Ovary (tissue), 9 donors: Measurements from ENCODE around the gene HPRT1. TPM values are rescaled to one million over a fixed set of nuclear protein-coding genes. Genes with fewer than 3 reads are reported as not detected.

Experiments used
- DNase-seq, 5 donors: peaks; one replicate each; pipeline ENCODE4 v3.0.0-alpha.2; 2019 to 2020
- H3K27ac ChIP-seq, 2 donors: fragments of 200-600 bp; one replicate each; pipeline versions ENCODE4 v1.5.1 to v1.8.0; 2019 to 2022
- H3K27me3 ChIP-seq: fragments of 200-600 bp; one replicate; pipeline ENCODE4 v1.8.0; 2022
- H3K36me3 ChIP-seq: fragments of 200-600 bp; sonication (generic); one replicate; pipeline ENCODE4 v1.5.1; 2019
- H3K4me1 ChIP-seq: one replicate; pipeline ENCODE4 v1.8.1; 2013; ENCODE audit warnings: mild to moderate bottlenecking, moderate library complexity; ENCODE audit not compliant: insufficient read depth
- H3K4me3 ChIP-seq: fragments of 200-600 bp; sonication (generic); one replicate; pipeline ENCODE4 v1.5.1; 2017
- H3K9me3 ChIP-seq, 2 donors: fragments of 200-600 bp in 1 of 2; sonication (generic) in 1 of 2; one replicate each; pipeline versions ENCODE4 v1.5.1 to v1.8.1; 2013 to 2019; ENCODE audit warnings: mild to moderate bottlenecking in 1 of 2, moderate library complexity in 1 of 2
- CTCF ChIP-seq, 3 donors: fragments of 450-650 bp in 2 of 3; fragments of 200-600 bp in 1 of 3; IDR thresholded peaks; one replicate each; pipeline versions ENCODE4 v1.5.1 to v1.8.0; 2016 to 2022; ENCODE audit warnings: antibody characterized with exemption in 3 of 3, mild to moderate bottlenecking in 1 of 3
- EP300 ChIP-seq: sonication (generic); formaldehyde crosslinking; IDR thresholded peaks from one replicate; pipeline ENCODE4 v1.6.1; 2017; ENCODE audit warnings: antibody characterized with exemption
- POLR2A ChIP-seq: fragments of 450-650 bp; IDR thresholded peaks from one replicate; pipeline ENCODE4 v1.6.1; 2017; ENCODE audit warnings: antibody characterized with exemption, mild to moderate bottlenecking, moderate library complexity
- WGBS, 3 donors: extraction: QIAGEN DNeasy Blood & Tissue Kit in 1 of 3; methylation state at CpG; one replicate each; pipeline versions ENCODE4 v1.1.5 to v1.1.7; 2013 to 2017; 5-methylcytosine and 5-hydroxymethylcytosine counted together
- intact Hi-C, 4 donors: fragments of 100-400 bp; cut with DNase I; formaldehyde crosslinking; loops; one replicate each; pipeline versions ENCODE4 v1.11.0 to v1.15.1; 2022 to 2023
- polyA plus RNA-seq, 2 donors: library from polyadenylated mRNA; stranded (reverse); fragments of 200-250 nt in 1 of 2; fragments of 350-450 nt in 1 of 2; fragmentation: Illumina TruSeq in 1 of 2; extraction: RNeasy Lipid Tissue Mini Kit (QIAGEN cat#74804) in 1 of 2; gene quantifications; one replicate each; pipeline ENCODE4 v1.2.3, GENCODE V29; 2013 to 2014
- total RNA-seq, 7 donors: library from RNA; depleted of rRNA in 2 of 7; stranded (reverse); fragments of >200 nt in 2 of 7; fragmentation: NEBNext Ultra II Directional in 3 of 7; extraction: Animal tissue kit (Norgen Biotek cat#: 25700) in 3 of 7; gene quantifications; one replicate each; pipeline versions ENCODE4 v1.1.0 to v1.2.4, GENCODE V29; 2016 to 2023
- donor health status: DM: no; HTN: no; CAD: no; lungs with moderate emphysema.
- donor health status: DM: no; HTN: no; CAD: no.
- donor health status: Bipolar disorder and iron deficiency.
- donor health status: DM: yes; HTN: yes; CAD: no.
- donor health status: DM: no; HTN: no; CAD: no.
- donor health status: DM: yes; HTN: yes; CAD: no.

Gene HPRT1
- total and polyA plus RNA-seq, 9 donors: 13.4 to 37.5 (median 25.6) TPM

- Histone ChIP-seq H3K36me3 (no peaks in the 10 kb centered on the region), H3K4me1 (no peaks in the 10 kb centered on the region), H3K27me3 (no peaks in the 10 kb centered on the region), H3K27ac (no peak overlapping the region), H3K4me3 (no peak overlapping the region), H3K9me3 (no peaks in the 10 kb centered on the region)
- DNase-seq: no peak
- 83 to 88% (median 87%) methylated on average over 7 of the region's 7 CpGs for WGBS, 3 donors
- no peak for TF ChIP-seq CTCF (IDR thresholded peaks at IDR 0.05)
- no peak for TF ChIP-seq POLR2A
- TF ChIP-seq EP300: no peak
- intact Hi-C loops: no loop called here
Measured at GRCh38 chrX:134454506-134454905, 5.5 kb upstream of the HPRT1 start.

DNA sequence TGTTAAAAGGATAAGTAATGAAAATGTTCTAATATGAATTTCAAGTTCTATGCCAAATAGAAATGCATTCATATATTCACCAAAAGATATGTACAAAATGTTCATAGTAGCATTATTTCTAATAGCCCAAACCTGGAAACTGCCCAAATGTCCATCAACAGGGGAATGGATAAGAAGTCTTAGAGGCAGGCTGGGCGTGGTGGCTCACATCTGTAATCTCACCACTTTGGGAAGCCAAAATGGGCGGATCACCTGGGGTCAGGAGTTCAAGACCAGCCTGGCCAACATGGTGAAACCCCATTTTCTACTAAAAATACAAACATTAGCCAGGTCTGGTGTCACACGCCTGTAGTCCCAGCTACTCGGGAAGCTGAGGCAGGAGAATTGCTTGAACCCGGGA lies 2.3 kb upstream of the HPRT1 start:
- intact Hi-C loops: no loop called here
- no peak for DNase-seq
- Histone ChIP-seq H3K36me3 (no peaks in the 10 kb centered on the region), H3K9me3 (no peaks in the 10 kb centered on the region), H3K27me3 (no peaks in the 10 kb centered on the region), H3K27ac (no peak overlapping the region), H3K4me3 (no peak overlapping the region), H3K4me1 (no peaks in the 10 kb centered on the region)
- no peak for TF ChIP-seq POLR2A
- TF ChIP-seq EP300: no peak
- TF ChIP-seq CTCF (IDR thresholded peaks at IDR 0.05): no peak
- 65 to 69% (median 67%) methylated on average over 5 of the region's 5 CpGs for WGBS, 3 donors

GRCh38 chrX:134459683-134460004 lies 321 bp upstream of the HPRT1 start:
- DNase-seq: no peak
- Histone ChIP-seq H3K4me1 (no peaks in the 10 kb centered on the region), H3K9me3 (no peaks in the 10 kb centered on the region), H3K36me3 (no peaks in the 10 kb centered on the region), H3K27me3 (no peaks in the 10 kb centered on the region), H3K27ac (no peak overlapping the region), H3K4me3 (peak overlapping the region; percentile 44)
- no peak for TF ChIP-seq CTCF (IDR thresholded peaks at IDR 0.05)
- TF ChIP-seq EP300: no peak
- TF ChIP-seq POLR2A: no peak
- WGBS, 3 donors: 27 to 40% (median 29%) methylated on average over 12 of the region's 12 CpGs
- intact Hi-C loops: no loop called here

DNA sequence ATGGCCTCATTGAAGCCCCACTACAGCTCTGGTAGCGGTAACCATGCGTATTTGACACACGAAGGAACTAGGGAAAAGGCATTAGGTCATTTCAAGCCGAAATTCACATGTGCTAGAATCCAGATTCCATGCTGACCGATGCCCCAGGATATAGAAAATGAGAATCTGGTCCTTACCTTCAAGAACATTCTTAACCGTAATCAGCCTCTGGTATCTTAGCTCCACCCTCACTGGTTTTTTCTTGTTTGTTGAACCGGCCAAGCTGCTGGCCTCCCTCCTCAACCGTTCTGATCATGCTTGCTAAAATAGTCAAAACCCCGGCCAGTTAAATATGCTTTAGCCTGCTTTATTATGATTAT lies 876 bp downstream of the HPRT1 start:
- H3K4me1 ChIP-seq: no peaks in the 10 kb centered on the region
- no peaks in the 10 kb centered on the region for H3K27me3 ChIP-seq
- intact Hi-C loops: no loop called here
- no peak for DNase-seq
- no peaks in the 10 kb centered on the region for H3K9me3 ChIP-seq
- WGBS, 3 donors: 38 to 44% (median 38%) methylated on average over 9 of the region's 9 CpGs
- no peak overlapping the region for H3K27ac ChIP-seq
- peak overlapping the region; percentile 44 for H3K4me3 ChIP-seq
- TF ChIP-seq CTCF (IDR thresholded peaks at IDR 0.05) (no peak), POLR2A (no peak), EP300 (no peak)
- H3K36me3 ChIP-seq: no peaks in the 10 kb centered on the region

GRCh38 chrX:134461437-134461836 lies 1.5 kb downstream of the HPRT1 start:
- TF ChIP-seq CTCF (IDR thresholded peaks at IDR 0.05): no peak
- no peak for TF ChIP-seq EP300
- no peak for TF ChIP-seq POLR2A
- H3K9me3 ChIP-seq: no peaks in the 10 kb centered on the region
- no peak overlapping the region for H3K4me3 ChIP-seq

More at GRCh38 chrX:134461437-134461836, 1.5 kb downstream of the HPRT1 start:
- 73 to 79% (median 78%) methylated on average over 3 of the region's 3 CpGs for WGBS, 3 donors
- no peak for DNase-seq
- Histone ChIP-seq H3K27ac (no peak overlapping the region), H3K36me3 (no peaks in the 10 kb centered on the region), H3K27me3 (no peaks in the 10 kb centered on the region), H3K4me1 (no peaks in the 10 kb centered on the region)
- intact Hi-C loops: no loop called here
